ENCODE data around the gene TMEM92.

Gene TMEM92
- 0 to 0.09 (median 0) reads per million in 3 donors for total RNA-seq

GRCh38 chr17:50274142-50274896 lies at the start of gene TMEM92:
TMEM92 (plus strand) TSS chr17:50274466; CDS start chr17:50274502, 36 bp downstream.
- H3K27ac ChIP-seq (ENCODE audit: insufficient read depth, low read length, poor library complexity, severe bottlenecking) = no peak within 1 kb of the TSS
- DNase-seq = no peak
- H3K36me3 ChIP-seq (ENCODE audit: control insufficient read depth, insufficient read depth, low read length) = no peaks in the 10 kb centered on the region
- no peaks in the 10 kb centered on the region for H3K9me3 ChIP-seq (ENCODE audit: control insufficient read depth, low read length)
- no peak within 1 kb of the TSS for H3K4me3 ChIP-seq (ENCODE audit: insufficient read depth, low read depth, low read length, poor library complexity, severe bottlenecking)
- H3K27me3 ChIP-seq (replicated peaks; ENCODE audit: control insufficient read depth, insufficient read depth, low read length, poor library complexity, severe bottlenecking) = peaks cover 17% of the 10 kb centered on the region
- H3K4me1 ChIP-seq (ENCODE audit: control insufficient read depth, insufficient read depth, low read length, poor library complexity, severe bottlenecking) = peaks cover 8% of the 10 kb centered on the region

- Histone ChIP-seq H3K9me3 (ENCODE audit: control insufficient read depth, low read length) (no peaks in the 10 kb centered on the region), H3K4me3 (ENCODE audit: insufficient read depth, low read depth, low read length, poor library complexity, severe bottlenecking) (no peak overlapping the region), H3K27ac (ENCODE audit: insufficient read depth, low read length, poor library complexity, severe bottlenecking) (no peak overlapping the region), H3K27me3 (replicated peaks; ENCODE audit: control insufficient read depth, insufficient read depth, low read length, poor library complexity, severe bottlenecking) (no peaks in the 10 kb centered on the region), H3K4me1 (ENCODE audit: control insufficient read depth, insufficient read depth, low read length, poor library complexity, severe bottlenecking) (no peaks in the 10 kb centered on the region), H3K36me3 (ENCODE audit: control insufficient read depth, insufficient read depth, low read length) (no peaks in the 10 kb centered on the region)
- no peak for DNase-seq
Observed at GRCh38 chr17:50225701-50226240, 48.5 kb upstream of the TMEM92 start.

- no peak for DNase-seq
- no peak overlapping the region for H3K4me3 ChIP-seq (ENCODE audit: insufficient read depth, low read depth, low read length, poor library complexity, severe bottlenecking)
- H3K4me1 ChIP-seq (ENCODE audit: control insufficient read depth, insufficient read depth, low read length, poor library complexity, severe bottlenecking) = no peaks in the 10 kb centered on the region
- no peaks in the 10 kb centered on the region for H3K36me3 ChIP-seq (ENCODE audit: control insufficient read depth, insufficient read depth, low read length)
- no peaks in the 10 kb centered on the region for H3K9me3 ChIP-seq (ENCODE audit: control insufficient read depth, low read length)
- no peak overlapping the region for H3K27ac ChIP-seq (ENCODE audit: insufficient read depth, low read length, poor library complexity, severe bottlenecking)
- peaks cover 3% of the 10 kb centered on the region for H3K27me3 ChIP-seq (replicated peaks; ENCODE audit: control insufficient read depth, insufficient read depth, low read length, poor library complexity, severe bottlenecking)
Observed at GRCh38 chr17:50234581-50234980, 39.7 kb upstream of the TMEM92 start.

GRCh38 chr17:50237901-50238300 lies 36.4 kb upstream of the TMEM92 start:
- H3K4me1 ChIP-seq (ENCODE audit: control insufficient read depth, insufficient read depth, low read length, poor library complexity, severe bottlenecking) = no peaks in the 10 kb centered on the region

GRCh38 chr17:50238601-50239280 lies 35.5 kb upstream of the TMEM92 start:
- Histone ChIP-seq H3K9me3 (ENCODE audit: control insufficient read depth, low read length) (no peaks in the 10 kb centered on the region), H3K27me3 (replicated peaks; ENCODE audit: control insufficient read depth, insufficient read depth, low read length, poor library complexity, severe bottlenecking) (peaks cover 3% of the 10 kb centered on the region), H3K4me1 (ENCODE audit: control insufficient read depth, insufficient read depth, low read length, poor library complexity, severe bottlenecking) (no peaks in the 10 kb centered on the region), H3K4me3 (ENCODE audit: insufficient read depth, low read depth, low read length, poor library complexity, severe bottlenecking) (no peak overlapping the region), H3K27ac (ENCODE audit: insufficient read depth, low read length, poor library complexity, severe bottlenecking) (no peak overlapping the region), H3K36me3 (ENCODE audit: control insufficient read depth, insufficient read depth, low read length) (no peaks in the 10 kb centered on the region)
- DNase-seq = no peak

More at GRCh38 chr17:50237901-50238300, 36.4 kb upstream of the TMEM92 start:
- H3K27ac ChIP-seq (ENCODE audit: insufficient read depth, low read length, poor library complexity, severe bottlenecking) = no peak overlapping the region
- no peaks in the 10 kb centered on the region for H3K36me3 ChIP-seq (ENCODE audit: control insufficient read depth, insufficient read depth, low read length)
- H3K4me3 ChIP-seq (ENCODE audit: insufficient read depth, low read depth, low read length, poor library complexity, severe bottlenecking) = no peak overlapping the region
- H3K27me3 ChIP-seq (replicated peaks; ENCODE audit: control insufficient read depth, insufficient read depth, low read length, poor library complexity, severe bottlenecking) = peaks cover 3% of the 10 kb centered on the region
- DNase-seq = no peak
- H3K9me3 ChIP-seq (ENCODE audit: control insufficient read depth, low read length) = no peaks in the 10 kb centered on the region

GRCh38 chr17:50239937-50240336 lies 34.3 kb upstream of the TMEM92 start:
- H3K4me1 ChIP-seq (ENCODE audit: control insufficient read depth, insufficient read depth, low read length, poor library complexity, severe bottlenecking) = no peaks in the 10 kb centered on the region
- no peak overlapping the region for H3K27ac ChIP-seq (ENCODE audit: insufficient read depth, low read length, poor library complexity, severe bottlenecking)
- no peak for DNase-seq
- H3K4me3 ChIP-seq (ENCODE audit: insufficient read depth, low read depth, low read length, poor library complexity, severe bottlenecking) = no peak overlapping the region
- no peaks in the 10 kb centered on the region for H3K9me3 ChIP-seq (ENCODE audit: control insufficient read depth, low read length)
- H3K27me3 ChIP-seq (replicated peaks; ENCODE audit: control insufficient read depth, insufficient read depth, low read length, poor library complexity, severe bottlenecking) = peaks cover 3% of the 10 kb centered on the region
- no peaks in the 10 kb centered on the region for H3K36me3 ChIP-seq (ENCODE audit: control insufficient read depth, insufficient read depth, low read length)

GRCh38 chr17:50240851-50241250 lies 33.4 kb upstream of the TMEM92 start:
- Histone ChIP-seq H3K4me1 (ENCODE audit: control insufficient read depth, insufficient read depth, low read length, poor library complexity, severe bottlenecking) (no peaks in the 10 kb centered on the region), H3K4me3 (ENCODE audit: insufficient read depth, low read depth, low read length, poor library complexity, severe bottlenecking) (no peak overlapping the region), H3K27me3 (replicated peaks; ENCODE audit: control insufficient read depth, insufficient read depth, low read length, poor library complexity, severe bottlenecking) (peaks cover 3% of the 10 kb centered on the region), H3K36me3 (ENCODE audit: control insufficient read depth, insufficient read depth, low read length) (no peaks in the 10 kb centered on the region), H3K9me3 (ENCODE audit: control insufficient read depth, low read length) (no peaks in the 10 kb centered on the region), H3K27ac (ENCODE audit: insufficient read depth, low read length, poor library complexity, severe bottlenecking) (no peak overlapping the region)
- no peak for DNase-seq

GRCh38 chr17:50241431-50241830 lies 32.8 kb upstream of the TMEM92 start:
- no peaks in the 10 kb centered on the region for H3K36me3 ChIP-seq (ENCODE audit: control insufficient read depth, insufficient read depth, low read length)
- no peaks in the 10 kb centered on the region for H3K4me1 ChIP-seq (ENCODE audit: control insufficient read depth, insufficient read depth, low read length, poor library complexity, severe bottlenecking)
- no peak for DNase-seq
- H3K27ac ChIP-seq (ENCODE audit: insufficient read depth, low read length, poor library complexity, severe bottlenecking) = no peak overlapping the region
- no peak overlapping the region for H3K4me3 ChIP-seq (ENCODE audit: insufficient read depth, low read depth, low read length, poor library complexity, severe bottlenecking)
- no peaks in the 10 kb centered on the region for H3K9me3 ChIP-seq (ENCODE audit: control insufficient read depth, low read length)
- peaks cover 3% of the 10 kb centered on the region for H3K27me3 ChIP-seq (replicated peaks; ENCODE audit: control insufficient read depth, insufficient read depth, low read length, poor library complexity, severe bottlenecking)

GRCh38 chr17:50244771-50245170 lies 29.5 kb upstream of the TMEM92 start:
- Histone ChIP-seq H3K36me3 (ENCODE audit: control insufficient read depth, insufficient read depth, low read length) (no peaks in the 10 kb centered on the region), H3K9me3 (ENCODE audit: control insufficient read depth, low read length) (no peaks in the 10 kb centered on the region), H3K27ac (ENCODE audit: insufficient read depth, low read length, poor library complexity, severe bottlenecking) (no peak overlapping the region), H3K4me3 (ENCODE audit: insufficient read depth, low read depth, low read length, poor library complexity, severe bottlenecking) (no peak overlapping the region), H3K27me3 (replicated peaks; ENCODE audit: control insufficient read depth, insufficient read depth, low read length, poor library complexity, severe bottlenecking) (no peaks in the 10 kb centered on the region), H3K4me1 (ENCODE audit: control insufficient read depth, insufficient read depth, low read length, poor library complexity, severe bottlenecking) (no peaks in the 10 kb centered on the region)
- DNase-seq = no peak

- no peak overlapping the region for H3K4me3 ChIP-seq (ENCODE audit: insufficient read depth, low read depth, low read length, poor library complexity, severe bottlenecking)
- no peaks in the 10 kb centered on the region for H3K27me3 ChIP-seq (replicated peaks; ENCODE audit: control insufficient read depth, insufficient read depth, low read length, poor library complexity, severe bottlenecking)
- no peak for DNase-seq
- no peaks in the 10 kb centered on the region for H3K4me1 ChIP-seq (ENCODE audit: control insufficient read depth, insufficient read depth, low read length, poor library complexity, severe bottlenecking)
- H3K36me3 ChIP-seq (ENCODE audit: control insufficient read depth, insufficient read depth, low read length) = no peaks in the 10 kb centered on the region
- no peak overlapping the region for H3K27ac ChIP-seq (ENCODE audit: insufficient read depth, low read length, poor library complexity, severe bottlenecking)
- no peaks in the 10 kb centered on the region for H3K9me3 ChIP-seq (ENCODE audit: control insufficient read depth, low read length)
Observed at GRCh38 chr17:50248255-50248654, 26.0 kb upstream of the TMEM92 start.
